Measurements from ENCODE around the gene PCYT2.
A peak's percentile ranks its signal among the peaks of the same experiment; 100 is the strongest.
"Not testable (repeated sequence)": the region's sequence is repeated elsewhere in the genome, so short reads cannot be mapped to it uniquely, and the experiment has no call there.

The PCYT2 gene

DNA sequence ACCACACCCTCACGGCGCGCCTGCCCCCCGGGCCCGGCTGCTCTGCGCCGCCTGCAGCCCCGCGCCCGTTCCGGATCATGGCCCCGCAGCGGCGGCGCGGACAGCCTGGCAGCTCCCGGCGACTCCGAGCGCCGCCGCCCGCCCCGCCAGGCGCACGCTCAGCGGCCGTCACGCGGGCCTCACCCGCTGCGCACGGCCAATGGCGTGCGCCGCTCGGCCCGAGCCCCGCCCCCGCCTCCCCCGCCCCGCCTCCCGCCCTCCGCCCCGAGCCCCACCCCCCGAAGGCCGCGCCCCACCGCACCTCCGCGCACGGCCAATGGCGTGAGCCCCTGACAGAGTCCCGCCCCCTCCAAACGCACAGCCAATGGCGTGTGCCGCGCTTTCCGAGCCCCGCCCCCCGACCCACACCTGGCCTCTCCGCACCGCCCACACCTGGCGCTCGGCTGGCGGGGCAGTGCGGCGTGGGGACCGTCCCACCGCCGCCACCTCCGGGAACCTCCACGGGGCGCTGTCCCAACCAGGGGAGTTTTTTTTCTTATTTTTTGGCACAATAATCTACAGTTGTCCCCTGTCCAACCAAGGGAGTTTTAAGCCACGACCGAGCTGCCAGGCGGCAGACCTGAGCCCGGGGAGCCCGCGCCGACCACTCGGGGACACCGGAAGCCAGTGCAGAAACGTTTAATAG lies at the start of gene PCYT2:
Gene PCYT2, minus strand, starts transcription at position 123 of the 685 bp plus-strand sequence. Its CDS starts 44 bp downstream, at position 79.
- in situ Hi-C loops (cut with MboI; ENCODE audit: low sequenced_read_pairs) = no loop called here
- Histone ChIP-seq H3K9me3 (no peaks in the 10 kb centered on the region), H3K4me1 (no peaks in the 10 kb centered on the region), H3K36me3 (replicated peaks) (peaks cover 61% of the 10 kb centered on the region), H3K27me3 (ENCODE audit: low read depth) (no peaks in the 10 kb centered on the region), H3K4me3 (peak within 1 kb of the TSS; percentile 70)
- peak; percentile 82 to 95 for DNase-seq (ENCODE audit: low spot score in 2 of 2)

DNA sequence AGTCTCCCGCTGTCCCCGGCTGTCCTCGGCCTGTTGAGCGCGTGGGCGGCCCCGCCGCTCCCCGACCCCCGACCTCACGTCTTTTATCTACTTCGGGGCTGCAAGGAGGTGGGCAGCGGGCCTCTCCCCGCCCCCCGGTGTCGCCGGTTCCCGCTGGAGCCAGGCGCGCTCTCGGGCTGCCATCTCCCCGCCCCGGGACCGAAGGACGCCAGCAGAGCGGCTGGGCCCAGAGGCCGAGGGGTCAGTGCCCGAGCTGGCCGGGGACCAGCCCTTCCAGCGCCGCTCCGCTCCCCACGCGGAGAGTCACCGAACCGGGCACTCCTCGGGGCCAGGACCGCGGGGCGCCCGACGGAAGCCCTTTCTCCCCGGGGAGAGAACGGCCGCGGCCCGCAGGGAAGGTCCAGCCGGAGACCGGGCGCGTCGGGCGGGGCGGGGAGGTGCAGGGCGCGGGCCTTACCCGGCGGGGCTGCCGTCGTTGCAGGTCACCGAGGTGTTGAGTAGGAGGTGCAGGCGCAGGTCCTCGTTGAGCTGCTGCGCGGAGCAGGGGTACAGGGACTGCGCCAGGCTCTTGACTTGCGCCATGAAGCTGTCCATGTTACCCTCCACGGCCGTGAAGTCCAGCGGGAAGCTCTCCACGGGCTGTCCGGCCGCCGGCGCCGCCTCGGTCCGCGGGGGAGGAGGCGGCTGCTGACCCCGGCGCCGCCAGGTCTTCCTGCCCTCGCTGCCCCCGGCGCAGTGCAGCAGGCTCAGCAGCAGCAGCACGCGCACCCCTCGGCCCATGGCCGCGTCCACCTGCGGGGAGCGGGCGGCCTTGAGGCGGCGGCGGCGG lies 49.1 kb upstream of the PCYT2 start:
- Histone ChIP-seq H3K4me1 (no peaks in the 10 kb centered on the region; the same call in 1 of the 2 replicates), H3K27me3 (ENCODE audit: low read depth) (peaks cover 8% of the 10 kb centered on the region), H3K4me3 (peak overlapping the region; percentile 37)

DNA sequence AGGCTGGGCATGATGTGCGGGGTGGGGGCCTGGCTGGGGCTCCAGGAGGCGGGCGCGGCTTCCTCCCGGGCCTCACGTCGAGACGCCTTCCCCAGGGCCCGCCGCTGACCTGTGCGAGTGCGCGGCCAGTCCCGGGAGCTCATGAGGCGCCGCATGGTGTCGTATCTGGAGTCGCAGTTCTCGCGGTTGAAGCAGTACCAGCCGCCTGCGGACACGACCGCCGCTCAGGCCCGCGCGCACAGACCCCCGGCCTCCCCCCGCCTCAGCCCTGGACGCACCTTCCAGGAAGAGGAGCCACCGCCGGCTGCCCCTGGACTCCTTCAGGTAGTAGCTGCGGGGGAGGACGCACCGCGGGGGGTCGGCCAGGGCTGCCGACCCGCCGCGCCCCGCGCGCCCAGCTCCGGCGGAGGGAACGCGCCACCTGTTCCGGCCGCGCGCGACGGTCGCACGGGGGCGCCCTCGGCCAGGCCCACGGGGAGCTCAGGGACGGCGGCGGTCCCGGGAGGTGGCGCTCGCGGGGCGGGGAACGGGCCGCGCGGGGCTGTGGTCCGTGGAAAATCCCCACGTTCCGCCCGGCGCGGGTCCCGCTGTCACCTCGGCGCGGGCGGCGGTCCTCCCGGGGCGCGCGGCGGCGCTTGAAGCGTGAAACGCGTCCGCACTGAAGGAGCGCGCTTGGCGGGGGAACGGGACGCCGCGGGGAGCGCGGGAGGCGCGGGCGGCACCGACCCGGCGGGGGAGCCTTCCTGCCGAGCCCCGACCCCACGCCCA lies 48.3 kb upstream of the PCYT2 start:
- in situ Hi-C loops (cut with MboI; ENCODE audit: low sequenced_read_pairs) = no loop called here
- Histone ChIP-seq H3K36me3 (replicated peaks) (no peaks in the 10 kb centered on the region), H3K27me3 (ENCODE audit: low read depth) (peaks cover 8% of the 10 kb centered on the region), H3K4me1 (no peaks in the 10 kb centered on the region; the same call in 1 of the 2 replicates), H3K9me3 (no peaks in the 10 kb centered on the region), H3K4me3 (peak overlapping the region; percentile 37)
- peak in 1 of 2 experiments; percentile 74 for DNase-seq (ENCODE audit: low spot score in 2 of 2)

More for the DNA sequence above, 49.1 kb upstream of the PCYT2 start:
- peak in 1 of 2 experiments; percentile 32 for DNase-seq (ENCODE audit: low spot score in 2 of 2)
- Histone ChIP-seq H3K9me3 (no peaks in the 10 kb centered on the region), H3K36me3 (replicated peaks) (no peaks in the 10 kb centered on the region)
- in situ Hi-C loops (cut with MboI; ENCODE audit: low sequenced_read_pairs) = no loop called here

DNA sequence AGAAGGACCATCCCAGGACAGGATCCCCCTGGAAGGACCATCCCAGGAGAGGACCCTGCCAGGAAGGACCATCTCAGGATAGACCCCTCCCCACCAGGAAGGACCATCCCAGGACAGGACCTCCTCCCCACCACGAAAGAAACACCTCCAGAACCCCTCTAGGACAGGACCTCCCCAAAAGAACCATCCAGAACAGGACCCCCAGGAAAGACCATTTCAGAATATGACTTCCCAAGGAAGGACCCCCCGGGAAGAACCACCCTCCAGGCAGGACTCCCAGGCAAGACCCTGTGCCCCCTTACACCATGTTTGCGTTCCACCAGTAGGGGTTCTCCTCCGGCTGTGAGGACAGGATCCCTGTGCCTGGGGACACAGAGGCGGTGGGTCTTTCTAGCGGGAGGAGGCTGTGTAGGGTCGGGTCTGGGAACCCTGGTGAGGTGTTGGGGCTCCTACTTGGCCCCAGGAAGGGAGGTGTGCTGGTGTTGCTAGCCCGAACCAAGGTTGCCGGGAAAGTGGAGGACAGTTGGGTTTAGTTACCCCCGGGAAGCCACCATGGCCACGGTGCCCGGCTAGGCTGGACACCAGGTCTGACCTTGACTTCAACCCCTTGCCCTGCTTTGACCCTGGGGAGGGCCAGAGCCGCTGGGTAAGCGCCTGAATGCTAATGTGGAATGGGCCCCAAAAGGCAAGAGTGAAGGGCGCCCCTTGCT lies 47.6 kb upstream of the PCYT2 start:
- no peaks in the 10 kb centered on the region for H3K9me3 ChIP-seq
- no peaks in the 10 kb centered on the region for H3K36me3 ChIP-seq (replicated peaks)
- H3K27me3 ChIP-seq (ENCODE audit: low read depth) = peaks cover 8% of the 10 kb centered on the region
- no peak for DNase-seq (ENCODE audit: low spot score in 2 of 2)
- peak overlapping the region; percentile 37 for H3K4me3 ChIP-seq
- in situ Hi-C loops (cut with MboI; ENCODE audit: low sequenced_read_pairs) = no loop called here
- H3K4me1 ChIP-seq = no peaks in the 10 kb centered on the region; the same call in 1 of the 2 replicates

DNA sequence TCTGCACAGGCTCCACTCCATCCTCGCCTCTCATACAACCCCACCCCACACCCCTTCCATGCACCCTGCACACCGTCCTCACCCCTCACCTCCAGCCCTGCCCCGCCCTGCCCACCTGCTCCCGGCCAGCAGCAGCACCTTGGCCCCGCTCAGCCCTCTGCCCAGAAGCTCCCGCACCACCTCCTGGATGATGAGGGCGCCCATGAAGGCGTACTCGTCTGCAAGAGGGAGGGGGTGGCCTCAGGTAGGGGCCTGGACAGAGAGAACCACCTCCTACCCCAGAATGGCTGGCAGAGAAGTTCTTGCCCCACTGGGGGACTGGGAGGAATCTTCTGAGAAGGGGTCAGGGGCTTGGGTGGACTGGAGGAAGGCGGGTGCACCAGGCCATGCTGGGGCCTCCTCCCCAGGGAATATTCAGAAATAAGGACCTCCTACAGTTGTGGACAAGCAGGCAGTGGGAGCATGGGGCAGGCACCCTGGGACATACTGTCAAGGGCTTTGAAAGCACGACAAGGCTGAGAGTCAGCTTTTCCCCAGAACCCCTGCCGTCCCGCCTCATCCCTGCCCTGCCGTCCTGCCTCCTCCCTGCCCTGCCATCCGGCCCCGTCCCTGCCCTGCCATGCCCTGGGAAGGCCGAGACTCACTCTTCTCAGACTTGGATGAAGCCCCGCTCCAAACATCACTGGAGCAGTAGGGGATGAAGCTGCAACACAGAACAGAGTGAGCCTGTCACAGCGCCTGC lies 46.7 kb upstream of the PCYT2 start:
- no peaks in the 10 kb centered on the region; the same call in 1 of the 2 replicates for H3K4me1 ChIP-seq
- no peak for DNase-seq (ENCODE audit: low spot score in 2 of 2)
- H3K9me3 ChIP-seq = no peaks in the 10 kb centered on the region
- in situ Hi-C loops (cut with MboI; ENCODE audit: low sequenced_read_pairs) = no loop called here
- no peak overlapping the region for H3K4me3 ChIP-seq
- peaks cover 8% of the 10 kb centered on the region for H3K27me3 ChIP-seq (ENCODE audit: low read depth)
- no peaks in the 10 kb centered on the region for H3K36me3 ChIP-seq (replicated peaks)

DNA sequence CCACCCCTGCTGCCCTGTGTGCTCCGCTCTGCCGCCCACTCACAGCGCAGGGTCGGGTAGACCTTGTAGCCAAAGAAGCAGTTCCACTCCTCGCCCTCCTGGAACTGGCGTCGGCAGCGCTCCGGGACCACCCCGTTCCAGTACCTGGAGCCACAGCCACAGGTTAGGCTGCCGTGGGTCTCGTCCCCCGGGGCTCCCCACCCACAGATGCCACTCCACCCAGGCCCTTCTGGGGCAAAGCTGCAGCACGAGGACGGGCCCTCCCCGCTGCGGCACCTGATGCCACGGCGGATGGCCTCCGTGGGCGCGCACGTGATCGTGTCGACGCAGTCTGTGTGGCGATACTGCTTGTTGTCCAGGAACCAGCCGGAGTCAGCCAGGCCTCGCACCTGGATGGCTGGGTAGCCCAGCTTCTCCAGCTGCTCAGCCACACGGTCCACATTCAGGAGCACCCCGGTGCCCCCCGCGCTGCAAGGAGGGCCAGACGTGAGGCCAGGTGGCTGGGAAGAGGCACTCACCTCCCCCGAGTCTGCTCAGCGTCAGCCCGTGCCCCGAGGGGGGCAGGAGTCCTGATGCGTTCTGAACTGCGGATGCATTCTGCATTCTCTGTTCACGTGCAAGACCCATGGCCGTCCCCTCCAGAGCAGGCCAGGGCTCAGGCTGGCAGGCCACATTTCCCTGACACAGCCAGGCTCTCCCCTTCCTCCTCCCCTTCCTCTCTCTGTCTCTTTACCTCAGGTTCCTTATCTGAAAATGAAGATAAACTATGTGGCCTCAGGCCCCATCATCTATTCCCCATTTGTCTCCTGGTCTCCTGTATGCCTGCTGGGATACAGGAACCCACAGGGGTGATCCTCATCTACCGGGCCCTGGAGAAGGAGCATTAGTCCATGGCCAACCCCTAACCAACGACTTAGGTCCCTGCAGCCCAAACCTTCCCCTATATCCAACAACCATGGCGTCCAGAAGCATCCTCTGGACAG lies 45.7 kb upstream of the PCYT2 start:
- Histone ChIP-seq H3K27me3 (ENCODE audit: low read depth) (peaks cover 8% of the 10 kb centered on the region), H3K4me1 (no peaks in the 10 kb centered on the region; the same call in 1 of the 2 replicates), H3K36me3 (replicated peaks) (no peaks in the 10 kb centered on the region), H3K4me3 (no peak overlapping the region), H3K9me3 (no peaks in the 10 kb centered on the region)
- in situ Hi-C loops (cut with MboI; ENCODE audit: low sequenced_read_pairs) = no loop called here
- no peak for DNase-seq (ENCODE audit: low spot score in 2 of 2)

DNA sequence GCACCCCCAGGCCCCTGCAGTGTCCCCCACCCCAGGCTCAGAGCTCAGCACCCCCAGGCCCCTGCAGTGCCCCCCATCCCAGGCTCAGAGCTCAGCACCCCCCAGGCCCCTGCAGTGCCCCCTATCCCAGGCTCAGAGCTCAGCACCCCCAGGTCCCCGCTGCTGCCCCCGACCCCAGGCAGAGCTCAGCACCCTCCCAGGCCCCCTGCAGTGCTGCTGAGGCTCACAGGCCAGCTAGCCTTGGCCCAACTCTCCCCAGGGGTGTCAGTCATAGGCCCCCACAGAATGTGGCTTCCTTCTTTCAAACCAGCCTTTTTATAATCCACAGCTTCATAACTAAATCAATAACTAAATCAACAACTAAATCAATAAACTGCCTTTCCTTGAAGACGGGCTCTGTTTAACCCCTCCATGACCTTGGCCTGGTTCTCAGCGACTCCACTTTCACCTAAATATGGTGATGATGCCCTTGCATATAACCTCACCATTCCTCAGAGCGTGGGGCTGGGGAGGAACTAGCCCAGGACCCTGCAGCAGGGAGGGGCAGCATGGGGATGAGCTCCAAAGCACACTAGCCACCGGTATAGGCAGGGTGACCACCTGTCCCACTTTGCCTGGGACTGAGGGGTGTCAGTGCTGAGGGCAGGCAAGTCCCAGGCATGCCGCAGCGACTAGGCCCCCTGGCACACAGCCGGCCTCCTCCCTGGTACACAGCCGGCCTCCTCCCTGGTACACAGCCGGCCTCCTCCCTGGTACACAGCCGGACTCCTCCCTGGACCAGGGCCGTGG lies 44.8 kb upstream of the PCYT2 start:
- no peak for DNase-seq (ENCODE audit: low spot score in 2 of 2)
- no peaks in the 10 kb centered on the region for H3K9me3 ChIP-seq
- peaks cover 8% of the 10 kb centered on the region for H3K27me3 ChIP-seq (ENCODE audit: low read depth)
- H3K36me3 ChIP-seq (replicated peaks) = no peaks in the 10 kb centered on the region
- in situ Hi-C loops (cut with MboI; ENCODE audit: low sequenced_read_pairs) = no loop called here
- H3K4me3 ChIP-seq = no peak overlapping the region
- no peaks in the 10 kb centered on the region; the same call in 1 of the 2 replicates for H3K4me1 ChIP-seq

DNA sequence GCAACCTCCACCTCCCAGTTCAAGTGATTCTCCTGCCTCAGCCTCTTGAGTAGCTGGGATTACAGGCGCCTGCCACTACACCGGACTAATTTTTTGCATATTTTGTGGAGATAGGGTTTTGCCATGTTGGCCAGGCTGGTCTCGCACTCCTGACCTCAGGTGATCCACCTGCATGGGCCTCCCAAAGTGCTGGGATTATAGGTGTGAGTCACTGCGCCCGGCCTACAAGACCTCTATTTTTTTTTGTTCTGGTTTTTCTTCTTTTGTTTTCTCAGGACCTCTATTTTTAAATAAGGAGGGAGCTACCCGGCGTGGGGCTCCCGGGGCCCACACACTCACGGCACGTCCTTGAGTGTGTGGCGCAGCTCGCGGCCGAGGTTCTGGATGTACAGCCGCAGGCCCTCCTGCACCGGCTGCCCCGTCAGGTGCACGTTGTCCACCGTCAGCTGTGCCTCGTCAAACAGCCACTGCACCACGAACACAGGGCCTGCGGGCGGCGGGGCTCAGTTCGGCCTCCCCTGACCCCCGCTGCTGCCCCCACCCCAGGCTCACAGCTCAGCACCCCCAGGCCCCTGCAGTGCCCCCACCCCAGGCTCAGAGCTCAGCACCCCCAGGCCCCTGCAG lies 44.0 kb upstream of the PCYT2 start:
- no peaks in the 10 kb centered on the region; the same call in 1 of the 2 replicates for H3K4me1 ChIP-seq

DNA sequence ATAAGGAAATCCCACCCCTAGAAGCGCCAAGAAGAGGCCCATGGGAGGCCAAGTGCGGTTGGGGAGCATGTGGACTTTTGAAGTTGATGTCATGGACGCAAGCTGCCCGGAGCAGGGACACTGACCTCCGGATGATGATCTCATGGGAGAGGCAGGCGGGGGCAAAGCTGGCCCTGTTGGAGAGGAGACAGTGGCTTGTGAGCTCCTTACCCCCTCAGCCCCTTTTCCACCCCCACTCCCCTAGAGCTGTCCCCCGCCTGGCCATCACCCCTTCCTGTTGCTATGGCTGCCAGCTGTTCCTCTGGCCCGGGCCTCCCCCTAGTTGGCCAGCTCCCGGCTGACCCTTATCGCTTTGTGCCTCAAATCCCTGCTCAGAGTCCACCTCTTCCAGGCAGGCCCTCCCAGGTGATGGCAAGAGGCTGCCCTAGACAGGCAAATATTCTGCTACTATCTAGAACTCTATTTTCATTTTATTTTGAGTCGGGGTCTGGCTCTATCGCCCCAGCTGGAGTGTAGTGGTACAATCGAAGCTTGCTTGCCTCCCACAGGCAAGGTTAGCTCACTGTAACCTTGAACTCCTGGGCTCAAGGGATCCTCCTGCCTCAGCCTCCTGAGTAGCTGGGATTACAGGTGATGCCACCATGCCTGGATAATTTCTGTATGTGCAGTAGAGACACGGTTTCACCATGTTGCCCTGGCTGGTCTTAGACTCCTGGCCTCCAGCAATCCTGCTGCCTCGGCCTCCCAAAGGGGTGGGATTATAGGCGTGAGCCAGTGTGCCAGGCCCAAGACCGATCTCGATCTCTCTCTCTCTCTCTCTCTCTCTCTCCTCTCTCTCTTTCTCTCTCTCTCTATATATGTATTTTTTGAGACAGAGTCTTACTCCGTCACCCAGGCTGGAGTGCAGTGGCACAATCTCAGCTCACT lies 43.2 kb upstream of the PCYT2 start:
- DNase-seq (ENCODE audit: low spot score in 2 of 2) = no peak
- H3K4me1 ChIP-seq = no peaks in the 10 kb centered on the region
- H3K36me3 ChIP-seq (replicated peaks) = no peaks in the 10 kb centered on the region
- H3K9me3 ChIP-seq = no peaks in the 10 kb centered on the region
- no peaks in the 10 kb centered on the region; the same call in 1 of the 2 replicates for H3K27me3 ChIP-seq (ENCODE audit: low read depth)
- H3K4me3 ChIP-seq = no peak overlapping the region
- in situ Hi-C loops (cut with MboI; ENCODE audit: low sequenced_read_pairs) = no loop called here

More for the DNA sequence above, 44.0 kb upstream of the PCYT2 start:
- in situ Hi-C loops (cut with MboI; ENCODE audit: low sequenced_read_pairs) = no loop called here
- Histone ChIP-seq H3K27me3 (ENCODE audit: low read depth) (peaks cover 4% of the 10 kb centered on the region), H3K9me3 (no peaks in the 10 kb centered on the region), H3K4me3 (no peak overlapping the region), H3K36me3 (replicated peaks) (no peaks in the 10 kb centered on the region)
- DNase-seq (ENCODE audit: low spot score in 2 of 2) = no peak

DNA sequence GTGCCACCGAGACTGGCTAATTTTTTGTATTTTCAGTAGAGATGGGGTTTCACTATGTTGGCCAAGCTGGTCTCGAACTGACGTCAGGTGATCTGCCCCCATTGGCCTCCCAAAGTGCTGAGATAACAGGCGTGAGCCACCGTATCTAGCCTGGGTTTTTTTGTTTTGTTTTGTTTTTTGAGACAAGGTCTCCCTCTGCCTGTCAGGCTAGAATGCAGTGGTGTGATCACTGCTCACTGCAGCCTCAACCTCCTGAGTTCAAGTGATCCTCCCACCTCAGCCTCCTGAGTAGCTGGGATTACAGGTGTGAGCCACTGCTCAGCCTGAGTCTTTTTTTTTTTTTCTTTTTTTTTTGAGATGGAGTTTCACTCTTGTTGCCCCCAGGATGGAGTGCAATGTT lies 42.2 kb upstream of the PCYT2 start:
- H3K4me1 ChIP-seq; DNase-seq (ENCODE audit: low spot score in 2 of 2); in situ Hi-C loops (cut with MboI; ENCODE audit: low sequenced_read_pairs); H3K27me3 ChIP-seq (ENCODE audit: low read depth); H3K4me3 ChIP-seq; H3K36me3 ChIP-seq (replicated peaks); H3K9me3 ChIP-seq: not testable (repeated sequence)

Measured in HAP-1 (cell line).